HepG2 (cell line): Measurements from ENCODE around the gene PARP6. TPM values are rescaled to one million over a fixed set of nuclear protein-coding genes. Genes with fewer than 3 reads are reported as not detected.

Experiments used
- AGO1 ChIP-seq: fragments of 200-400 bp; formaldehyde crosslinking; IDR thresholded peaks from 2 replicates; pipeline ENCODE4 v1.6.1; 2017; ENCODE audit warnings: mild to moderate bottlenecking, low read depth, low read length, moderate library complexity; ENCODE audit not compliant: poor library complexity, severe bottlenecking
- ESRRA ChIP-seq: sonication (generic); formaldehyde crosslinking; IDR thresholded peaks from 2 replicates; pipeline ENCODE4 v1.5.1; 2020; ENCODE audit warnings: mild to moderate bottlenecking, low read depth, missing genetic modification reagents
- HMGA1 ChIP-seq: sonication (generic); formaldehyde crosslinking; conservative IDR thresholded peaks from 2 replicates; pipeline ENCODE4 v1.4.0; 2020; ENCODE audit warnings: missing genetic modification reagents
- HOXA7 ChIP-seq: sonication (generic); formaldehyde crosslinking; IDR thresholded peaks from 2 replicates; pipeline ENCODE4 v1.8.1; 2022; ENCODE audit warnings: mild to moderate bottlenecking, missing genetic modification reagents, moderate library complexity
- MBNL3 ChIP-seq: fragments of 250-450 bp; sonication (Bioruptor Pico); conservative IDR thresholded peaks from 2 replicates; pipeline ENCODE4 v1.8.0; 2022; ENCODE audit warnings: mild to moderate bottlenecking, inconsistent platforms
- TEAD2 ChIP-seq: sonication (generic); formaldehyde crosslinking; IDR thresholded peaks from 2 replicates; pipeline ENCODE4 v1.9.0; 2021; ENCODE audit warnings: missing genetic modification reagents
- THAP11 ChIP-seq: IDR thresholded peaks from 2 replicates; pipeline ENCODE4 v1.6.1; 2016; ENCODE audit warnings: missing biosample characterization, missing genetic modification reagents
- ZBTB7A ChIP-seq: sonication (generic); formaldehyde crosslinking; IDR thresholded peaks from 2 replicates; pipeline ENCODE4 v1.8.0; 2022; ENCODE audit warnings: mild to moderate bottlenecking, missing genetic modification reagents
- ZNF33A ChIP-seq: sonication (generic); formaldehyde crosslinking; IDR thresholded peaks from 2 replicates; pipeline ENCODE4 v1.5.1; 2020; ENCODE audit warnings: missing genetic modification reagents, mild to moderate bottlenecking, moderate library complexity, borderline replicate concordance
- ZNF407 ChIP-seq: sonication (generic); formaldehyde crosslinking; IDR thresholded peaks from one replicate; pipeline ENCODE4 v1.5.1; 2020; ENCODE audit warnings: mild to moderate bottlenecking, missing genetic modification reagents; ENCODE audit errors: not compliant biosample characterization
- ZNF468 ChIP-seq: sonication (generic); formaldehyde crosslinking; IDR thresholded peaks from 2 replicates; pipeline ENCODE4 v1.8.0; 2022; ENCODE audit warnings: mild to moderate bottlenecking, moderate library complexity, missing genetic modification reagents
- ZNF567 ChIP-seq: sonication (generic); formaldehyde crosslinking; IDR thresholded peaks from 2 replicates; pipeline ENCODE4 v1.8.1; 2023; ENCODE audit warnings: mild to moderate bottlenecking, missing genetic modification reagents, borderline replicate concordance
- ZNF777 ChIP-seq: sonication (generic); formaldehyde crosslinking; IDR thresholded peaks from 2 replicates; pipeline ENCODE4 v1.4.0; 2020; ENCODE audit warnings: missing genetic modification reagents
- polyA plus RNA-seq, 8 experiments: library from polyadenylated mRNA; depleted of rRNA in 3 of 8; stranded (reverse) in 7 of 8; unstranded in 1 of 8; fragments of >200 nt; fragmentation: Illumina TruSeq in 4 of 8; extraction: Trizol in 4 of 8; gene quantifications; 2 replicates each; pipeline versions ENCODE4 v1.2.1 to v1.2.3, GENCODE V29; 2011 to 2016; ENCODE audit warnings: low read depth in 4 of 8, missing spikeins in 1 of 8, mixed read lengths in 1 of 8; ENCODE audit not compliant: insufficient read depth in 1 of 8
- total RNA-seq, 5 experiments: library from RNA; depleted of rRNA; stranded (reverse); fragments of >200 nt; fragmentation: Illumina TruSeq; extraction: Trizol; gene quantifications; 2 replicates each; pipeline ENCODE4 v1.2.3, GENCODE V29; 2016; ENCODE audit warnings: low read depth in 1 of 5
- TF ChIP-seq, protein P1 (sequence below): sonication (generic); formaldehyde crosslinking; IDR thresholded peaks from 2 replicates; pipeline ENCODE4 v1.8.1; 2023; ENCODE audit warnings: mild to moderate bottlenecking, missing genetic modification reagents, borderline replicate concordance
- TF ChIP-seq, protein P2 (sequence below): sonication (generic); formaldehyde crosslinking; IDR thresholded peaks from 2 replicates; pipeline ENCODE4 v1.5.0; 2020; ENCODE audit warnings: mild to moderate bottlenecking, missing genetic modification reagents, borderline replicate concordance
- TF ChIP-seq, protein P3 (sequence below): sonication (generic); formaldehyde crosslinking; IDR thresholded peaks from 2 replicates; pipeline ENCODE4 v1.8.1; 2022; ENCODE audit warnings: mild to moderate bottlenecking, missing genetic modification reagents
- TF ChIP-seq, protein P4 (sequence below): sonication (generic); formaldehyde crosslinking; IDR thresholded peaks from 2 replicates; pipeline ENCODE4 v1.4.0; 2020; ENCODE audit warnings: mild to moderate bottlenecking, missing genetic modification reagents

Gene PARP6
- total and polyA plus RNA-seq, 2 of the 13 experiments (the other 11 are each of a cell fraction or from before 2014, with no cell fraction given) = 0.22 to 0.87 TPM

- TF ChIP-seq ZNF407 (CRISPR knock-in tag) (no peak), ZNF33A (CRISPR knock-in tag) (no peak), ZNF567 (CRISPR knock-in tag) (no peak), ZNF468 (no peak), HOXA7 (CRISPR knock-in tag) (no peak), ZNF777 (CRISPR knock-in tag) (no peak), AGO1 (no peak), MBNL3 (CRISPR knock-in tag) (no peak), HMGA1 (CRISPR knock-in tag) (no peak), ZBTB7A (CRISPR knock-in tag) (no peak), ESRRA (CRISPR knock-in tag) (no peak; the same call in 1 of the 2 replicates), THAP11 (CRISPR knock-in tag) (no peak), TEAD2 (CRISPR knock-in tag) (no peak)
- TF ChIP-seq, protein P1, sequence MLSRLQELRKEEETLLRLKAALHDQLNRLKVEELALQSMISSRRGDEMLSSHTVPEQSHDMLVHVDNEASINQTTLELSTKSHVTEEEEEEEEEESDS (CRISPR knock-in tag) = no peak
- TF ChIP-seq, protein P2, sequence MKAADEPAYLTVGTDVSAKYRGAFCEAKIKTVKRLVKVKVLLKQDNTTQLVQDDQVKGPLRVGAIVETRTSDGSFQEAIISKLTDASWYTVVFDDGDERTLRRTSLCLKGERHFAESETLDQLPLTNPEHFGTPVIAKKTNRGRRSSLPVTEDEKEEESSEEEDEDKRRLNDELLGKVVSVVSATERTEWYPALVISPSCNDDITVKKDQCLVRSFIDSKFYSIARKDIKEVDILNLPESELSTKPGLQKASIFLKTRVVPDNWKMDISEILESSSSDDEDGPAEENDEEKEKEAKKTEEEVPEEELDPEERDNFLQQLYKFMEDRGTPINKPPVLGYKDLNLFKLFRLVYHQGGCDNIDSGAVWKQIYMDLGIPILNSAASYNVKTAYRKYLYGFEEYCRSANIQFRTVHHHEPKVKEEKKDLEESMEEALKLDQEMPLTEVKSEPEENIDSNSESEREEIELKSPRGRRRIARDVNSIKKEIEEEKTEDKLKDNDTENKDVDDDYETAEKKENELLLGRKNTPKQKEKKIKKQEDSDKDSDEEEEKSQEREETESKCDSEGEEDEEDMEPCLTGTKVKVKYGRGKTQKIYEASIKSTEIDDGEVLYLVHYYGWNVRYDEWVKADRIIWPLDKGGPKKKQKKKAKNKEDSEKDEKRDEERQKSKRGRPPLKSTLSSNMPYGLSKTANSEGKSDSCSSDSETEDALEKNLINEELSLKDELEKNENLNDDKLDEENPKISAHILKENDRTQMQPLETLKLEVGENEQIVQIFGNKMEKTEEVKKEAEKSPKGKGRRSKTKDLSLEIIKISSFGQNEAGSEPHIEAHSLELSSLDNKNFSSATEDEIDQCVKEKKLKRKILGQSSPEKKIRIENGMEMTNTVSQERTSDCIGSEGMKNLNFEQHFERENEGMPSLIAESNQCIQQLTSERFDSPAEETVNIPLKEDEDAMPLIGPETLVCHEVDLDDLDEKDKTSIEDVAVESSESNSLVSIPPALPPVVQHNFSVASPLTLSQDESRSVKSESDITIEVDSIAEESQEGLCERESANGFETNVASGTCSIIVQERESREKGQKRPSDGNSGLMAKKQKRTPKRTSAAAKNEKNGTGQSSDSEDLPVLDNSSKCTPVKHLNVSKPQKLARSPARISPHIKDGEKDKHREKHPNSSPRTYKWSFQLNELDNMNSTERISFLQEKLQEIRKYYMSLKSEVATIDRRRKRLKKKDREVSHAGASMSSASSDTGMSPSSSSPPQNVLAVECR (CRISPR knock-in tag) = 0 out of 2 replicates have a peak, but pooled peaks have one; percentile 10
- TF ChIP-seq, protein P3, sequence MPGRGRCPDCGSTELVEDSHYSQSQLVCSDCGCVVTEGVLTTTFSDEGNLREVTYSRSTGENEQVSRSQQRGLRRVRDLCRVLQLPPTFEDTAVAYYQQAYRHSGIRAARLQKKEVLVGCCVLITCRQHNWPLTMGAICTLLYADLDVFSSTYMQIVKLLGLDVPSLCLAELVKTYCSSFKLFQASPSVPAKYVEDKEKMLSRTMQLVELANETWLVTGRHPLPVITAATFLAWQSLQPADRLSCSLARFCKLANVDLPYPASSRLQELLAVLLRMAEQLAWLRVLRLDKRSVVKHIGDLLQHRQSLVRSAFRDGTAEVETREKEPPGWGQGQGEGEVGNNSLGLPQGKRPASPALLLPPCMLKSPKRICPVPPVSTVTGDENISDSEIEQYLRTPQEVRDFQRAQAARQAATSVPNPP (CRISPR knock-in tag) = no peak
- TF ChIP-seq, protein P4, sequence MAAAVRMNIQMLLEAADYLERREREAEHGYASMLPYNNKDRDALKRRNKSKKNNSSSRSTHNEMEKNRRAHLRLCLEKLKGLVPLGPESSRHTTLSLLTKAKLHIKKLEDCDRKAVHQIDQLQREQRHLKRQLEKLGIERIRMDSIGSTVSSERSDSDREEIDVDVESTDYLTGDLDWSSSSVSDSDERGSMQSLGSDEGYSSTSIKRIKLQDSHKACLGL = 0 out of 2 replicates have a peak, but pooled peaks have one; percentile 17
Observed at GRCh38 chr15:72229947-72230196, 42.5 kb downstream of the PARP6 start (continued).
